NCI-H345 (cell line): ENCODE data around the gene ZNF667.

Source experiments
- DNase-seq: peaks from one replicate; lab custom pipeline; 2025; lab: John Stamatoyannopoulos, UW

The ZNF667 gene

DNA sequence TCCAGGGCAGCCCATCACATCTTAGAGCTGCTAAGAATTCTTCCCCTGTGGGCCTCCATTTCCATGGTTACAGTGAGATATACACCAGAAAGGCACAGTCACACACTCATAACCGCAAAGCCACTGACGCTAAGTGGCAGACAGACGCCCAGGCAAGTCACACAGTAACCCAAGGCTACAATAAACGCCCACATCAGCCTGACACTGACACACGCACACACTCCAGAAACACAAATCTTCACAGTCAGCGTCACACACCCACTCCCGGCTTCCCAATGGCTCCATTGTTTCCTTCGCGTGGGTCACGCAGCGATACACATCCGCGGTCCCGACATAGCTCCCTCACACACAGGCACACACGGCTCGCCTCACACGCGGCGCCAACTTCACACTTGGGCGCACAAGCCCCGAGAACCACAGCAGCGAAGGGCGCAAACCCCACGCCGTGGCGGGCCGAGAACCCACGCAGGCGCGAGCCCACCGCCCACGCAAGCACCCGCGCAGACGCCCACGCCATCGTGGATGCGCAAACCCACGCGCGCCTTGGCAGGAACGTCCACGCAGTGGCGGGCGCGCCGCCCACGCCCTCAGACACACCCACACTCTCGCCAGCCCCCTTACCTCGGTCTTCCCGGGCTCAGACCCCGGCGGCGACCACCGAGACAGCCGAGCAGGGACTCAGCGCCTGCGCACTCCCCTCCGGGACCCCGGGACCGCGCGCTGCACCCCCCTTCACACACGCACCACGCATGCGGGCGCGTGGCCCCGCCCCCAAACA is at the start of gene ZNF667:
ZNF667 (minus strand) TSS at position 695 of the 778 bp plus-strand sequence. CDS start 14,975 bp downstream, outside the sequence.
- no peak for DNase-seq

- no peak for DNase-seq
Measured at GRCh38 chr19:56525214-56525860, 48.2 kb upstream of the ZNF667 start.

GRCh38 chr19:56508290-56508778 is 31.2 kb upstream of the ZNF667 start:
- peak; percentile 23 for DNase-seq

DNA sequence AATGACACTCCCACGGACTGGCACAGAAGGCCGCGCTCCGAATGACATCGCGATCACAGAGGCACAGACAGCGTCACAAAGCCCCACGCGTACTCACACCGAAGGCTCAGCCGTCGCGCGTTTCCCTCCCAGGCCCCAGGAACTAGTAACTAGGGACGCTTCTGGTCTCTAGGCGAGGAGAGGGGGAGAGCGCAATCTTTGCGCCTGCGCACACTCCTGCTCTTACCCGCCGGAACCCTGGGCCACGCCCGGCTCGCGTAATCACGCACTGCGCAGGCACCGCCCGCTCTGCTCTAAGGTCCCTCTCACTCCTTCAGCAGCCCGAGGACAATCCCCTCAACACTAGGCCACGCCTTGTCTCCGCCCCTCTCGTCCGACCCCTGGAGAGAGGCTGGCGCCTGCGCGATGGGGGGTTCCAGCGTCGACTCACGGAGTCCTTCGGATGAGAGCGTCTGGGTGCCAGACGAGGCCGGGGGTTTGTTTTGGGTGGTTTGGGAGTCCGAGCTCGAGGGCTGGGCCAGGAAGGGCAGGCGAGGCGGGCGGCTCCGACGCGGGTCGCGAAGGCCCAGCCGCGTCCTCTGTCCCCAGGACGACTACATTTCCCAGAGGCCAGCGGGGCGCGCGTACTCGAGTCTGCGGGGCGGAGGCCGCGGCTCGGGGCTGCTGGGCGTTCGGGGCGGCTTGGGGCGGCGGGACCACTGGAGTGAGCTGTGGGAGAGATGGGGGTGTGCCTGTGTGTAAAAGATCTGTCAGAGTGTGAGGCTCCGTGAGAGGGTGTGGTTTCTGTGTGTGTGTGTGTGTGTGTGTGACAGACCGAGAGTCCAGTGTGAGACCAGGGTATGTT is 30.5 kb upstream of the ZNF667 start, which contains the start of gene ZNF471:
ZNF471 (plus strand) TSS at position 410 of the 844 bp plus-strand sequence. CDS start 3,717 bp downstream, outside the sequence.
- peak; percentile 96 for DNase-seq

DNA sequence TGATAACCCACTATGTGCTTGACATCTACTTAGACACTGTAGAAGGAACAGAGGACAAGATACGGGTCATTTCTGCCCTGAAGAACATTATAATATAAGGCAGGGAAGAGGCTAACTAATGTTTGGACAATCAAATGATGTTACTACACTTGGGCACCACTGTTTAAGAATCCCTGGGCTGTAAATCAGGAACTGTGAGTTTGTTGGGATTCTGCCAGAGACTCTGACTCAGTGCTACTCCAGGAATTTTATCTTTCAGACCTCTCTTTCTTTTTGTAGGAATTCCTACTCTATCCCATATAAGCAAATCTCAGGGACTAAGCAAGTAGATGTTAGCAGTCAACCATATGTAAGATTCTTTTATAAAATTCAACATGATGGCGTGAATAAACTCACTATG is 27.4 kb upstream of the ZNF667 start:
- DNase-seq = no peak

DNA sequence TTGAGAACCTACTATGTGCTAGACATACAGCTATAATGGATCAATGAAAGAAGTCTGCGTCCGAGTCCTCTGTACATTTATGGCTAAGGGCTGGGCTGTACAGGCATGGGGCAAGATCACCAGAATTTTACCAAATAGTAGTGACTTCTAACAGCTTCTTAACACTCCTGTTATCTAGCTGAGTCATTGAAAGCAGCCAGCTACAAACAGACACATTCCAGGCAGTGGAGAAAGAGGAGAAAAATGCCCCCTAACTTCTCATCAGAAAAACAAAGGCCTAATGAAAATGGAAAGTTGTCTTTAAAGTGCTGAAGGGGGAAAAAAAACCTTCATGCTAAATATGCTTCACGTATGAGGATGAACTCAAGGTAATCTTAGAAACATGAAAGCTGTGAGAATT is 14.3 kb upstream of the ZNF667 start:
- no peak for DNase-seq

DNA sequence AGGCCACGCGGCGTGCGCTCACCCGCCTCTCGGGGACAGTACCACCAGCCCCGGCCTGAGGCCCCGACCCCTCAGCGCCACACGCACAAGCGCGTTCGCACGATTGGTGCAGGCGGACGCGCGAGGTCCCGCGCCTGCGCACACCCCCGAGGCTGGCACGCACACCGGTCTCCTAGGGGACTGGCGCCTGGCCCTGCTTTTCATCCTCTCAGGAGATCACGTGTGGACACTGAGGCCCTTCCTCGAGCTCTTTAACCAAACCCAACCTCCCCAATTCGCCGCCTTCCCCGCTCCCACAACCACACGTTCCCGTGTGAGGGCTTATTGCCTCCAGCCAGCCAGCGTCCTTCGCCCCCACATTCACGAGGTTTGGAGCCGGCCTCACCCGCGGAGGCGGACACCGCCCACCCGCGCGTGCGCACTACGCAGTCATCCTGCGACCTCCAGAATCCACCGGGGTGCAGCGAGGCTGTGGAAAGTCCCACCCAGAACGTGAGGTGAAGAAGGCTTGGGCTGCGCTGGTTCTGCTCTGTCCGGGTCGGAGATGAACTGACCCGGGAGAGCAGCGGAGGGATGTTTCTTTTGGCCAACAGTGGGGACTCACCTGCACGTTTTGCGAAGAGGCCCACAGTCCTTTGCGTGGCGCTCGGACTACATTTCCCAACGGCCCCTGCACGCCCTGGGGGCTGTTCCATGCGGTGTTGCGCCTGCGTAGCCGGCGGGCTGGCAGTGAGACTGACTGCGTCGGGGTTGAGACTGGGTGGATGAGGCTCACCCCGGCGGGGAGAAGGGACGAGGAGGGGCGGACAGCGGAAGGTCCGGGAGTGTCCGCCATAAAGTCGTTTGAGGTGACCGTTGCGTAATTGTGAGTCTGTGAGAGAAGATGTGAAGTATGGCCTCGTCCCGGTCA is 539 bp upstream of the ZNF667 start:
- peak; percentile 84 for DNase-seq

GRCh38 chr19:56476093-56476492 is 1.1 kb downstream of the ZNF667 start:
- no peak for DNase-seq

GRCh38 chr19:56474308-56474707 is 2.8 kb downstream of the ZNF667 start:
- DNase-seq = no peak

DNA sequence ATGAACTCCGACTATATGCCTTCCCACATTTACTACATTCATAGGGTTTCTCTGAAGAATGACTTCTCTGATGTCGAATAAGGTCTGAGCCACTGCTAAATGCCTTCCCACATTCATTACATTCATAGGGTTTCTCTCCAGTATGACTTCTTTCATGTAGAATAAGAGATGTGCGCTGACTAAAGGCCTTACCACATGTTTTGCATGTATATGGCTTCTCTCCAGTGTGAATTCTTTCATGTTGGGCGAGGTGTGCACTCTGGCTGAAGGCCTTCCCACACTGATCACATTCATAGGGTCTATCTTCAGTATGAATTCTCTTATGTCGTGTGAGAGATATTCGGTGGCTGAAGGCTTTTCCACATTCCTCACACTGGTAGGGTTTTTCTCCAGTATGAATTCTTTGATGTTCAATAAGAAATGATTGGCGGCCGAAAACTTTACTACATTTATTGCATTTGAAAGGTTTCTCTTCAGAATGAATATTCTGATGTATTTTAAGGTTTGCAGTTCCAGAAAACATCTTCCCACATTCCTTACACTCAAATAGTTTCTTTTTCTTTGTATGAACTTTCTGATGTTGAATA is 35.8 kb downstream of the ZNF667 start:
- no peak for DNase-seq

DNA sequence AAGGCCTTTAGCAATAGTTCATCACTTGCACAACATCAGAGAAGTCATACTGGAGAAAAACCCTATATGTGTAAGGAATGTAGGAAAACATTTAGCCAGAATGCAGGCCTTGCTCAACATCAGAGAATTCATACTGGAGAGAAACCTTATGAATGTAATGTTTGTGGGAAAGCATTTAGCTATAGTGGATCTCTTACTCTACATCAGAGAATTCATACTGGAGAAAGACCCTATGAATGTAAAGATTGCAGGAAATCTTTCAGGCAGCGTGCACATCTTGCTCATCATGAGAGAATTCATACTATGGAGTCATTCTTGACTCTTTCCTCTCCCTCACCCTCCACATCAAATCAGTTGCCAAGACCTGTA is 53.2 kb downstream of the ZNF667 start:
- no peak for DNase-seq

DNA sequence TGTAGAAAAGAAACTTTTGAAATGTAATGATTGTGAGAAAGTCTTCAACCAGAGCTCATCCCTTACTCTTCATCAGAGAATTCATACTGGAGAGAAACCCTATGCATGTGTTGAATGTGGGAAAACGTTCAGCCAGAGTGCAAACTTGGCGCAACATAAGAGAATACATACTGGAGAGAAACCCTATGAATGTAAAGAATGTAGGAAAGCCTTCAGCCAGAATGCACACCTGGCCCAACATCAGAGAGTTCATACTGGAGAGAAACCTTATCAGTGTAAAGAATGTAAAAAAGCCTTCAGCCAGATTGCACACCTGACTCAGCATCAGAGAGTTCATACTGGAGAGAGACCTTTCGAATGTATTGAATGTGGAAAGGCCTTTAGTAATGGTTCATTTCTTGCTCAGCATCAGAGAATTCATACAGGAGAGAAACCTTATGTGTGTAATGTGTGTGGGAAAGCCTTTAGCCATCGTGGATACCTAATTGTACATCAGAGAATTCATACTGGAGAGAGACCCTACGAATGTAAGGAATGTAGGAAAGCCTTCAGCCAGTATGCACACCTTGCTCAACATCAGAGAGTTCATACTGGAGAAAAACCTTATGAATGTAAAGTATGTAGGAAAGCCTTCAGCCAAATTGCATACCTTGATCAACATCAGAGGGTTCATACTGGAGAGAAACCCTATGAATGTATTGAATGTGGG is 53.7 kb downstream of the ZNF667 start:
- no peak for DNase-seq

DNA sequence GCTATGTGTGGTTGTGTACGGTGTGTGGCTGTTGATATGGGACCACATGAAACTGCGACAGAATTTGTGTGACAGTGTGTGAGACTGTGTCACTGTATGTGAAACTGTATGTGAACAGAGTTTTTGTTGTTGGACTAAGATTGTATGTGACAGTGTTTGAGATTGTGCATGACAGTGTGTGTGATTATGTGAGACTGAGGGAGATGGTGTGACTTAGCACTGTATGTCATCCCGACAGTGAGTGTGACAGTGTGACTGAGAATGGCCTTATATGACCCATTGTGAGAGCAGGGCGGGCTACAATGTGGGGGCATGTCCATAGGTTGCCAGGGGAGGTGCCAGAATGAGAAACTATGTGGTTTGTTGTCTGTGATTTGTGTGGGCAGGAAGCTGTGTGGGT is 72.1 kb downstream of the ZNF667 start:
- no peak for DNase-seq

DNA sequence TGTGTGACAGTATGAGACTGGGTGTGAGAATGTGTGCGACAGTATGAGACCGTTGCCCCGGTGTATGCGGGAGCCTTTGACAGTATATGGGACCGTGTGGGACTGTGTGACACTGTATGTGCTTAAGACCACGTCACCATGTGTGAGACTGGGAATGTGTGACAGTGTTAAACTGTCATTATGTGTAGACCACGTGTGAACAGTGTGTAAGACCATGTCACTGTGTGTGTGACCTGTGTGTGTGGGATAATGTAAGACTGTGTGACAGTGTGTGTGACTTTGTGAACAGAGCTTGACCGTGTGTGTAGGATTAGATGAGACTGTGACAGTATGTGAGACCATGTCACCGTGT is 72.5 kb downstream of the ZNF667 start:
- no peak for DNase-seq

- DNase-seq = peak; percentile 76
Measured at GRCh38 chr19:56403764-56404704, 73.1 kb downstream of the ZNF667 start, which contains the start of gene ZNF583. ZNF583 (plus strand) TSS chr19:56404332; CDS start chr19:56407115, 2,783 bp downstream.

DNA sequence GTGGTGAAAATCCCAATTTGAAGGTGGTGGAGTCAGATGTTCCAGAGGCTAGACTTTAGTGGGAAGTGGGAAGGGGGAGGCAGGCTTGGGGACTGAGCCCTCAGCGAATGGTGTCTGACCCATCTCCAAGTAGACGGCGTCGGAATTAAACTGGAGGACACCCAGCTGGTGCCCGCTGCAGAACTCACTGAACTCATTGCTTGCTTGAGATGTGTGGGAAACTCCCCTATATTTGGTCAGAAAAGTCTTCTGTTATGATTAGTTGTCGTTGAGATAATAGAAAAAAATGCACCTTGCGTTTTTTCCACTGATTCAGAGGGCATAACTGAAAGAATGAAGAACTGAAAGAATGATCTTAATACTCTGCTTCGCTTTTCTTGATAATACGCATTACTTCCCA is 73.9 kb downstream of the ZNF667 start:
- DNase-seq = no peak

DNA sequence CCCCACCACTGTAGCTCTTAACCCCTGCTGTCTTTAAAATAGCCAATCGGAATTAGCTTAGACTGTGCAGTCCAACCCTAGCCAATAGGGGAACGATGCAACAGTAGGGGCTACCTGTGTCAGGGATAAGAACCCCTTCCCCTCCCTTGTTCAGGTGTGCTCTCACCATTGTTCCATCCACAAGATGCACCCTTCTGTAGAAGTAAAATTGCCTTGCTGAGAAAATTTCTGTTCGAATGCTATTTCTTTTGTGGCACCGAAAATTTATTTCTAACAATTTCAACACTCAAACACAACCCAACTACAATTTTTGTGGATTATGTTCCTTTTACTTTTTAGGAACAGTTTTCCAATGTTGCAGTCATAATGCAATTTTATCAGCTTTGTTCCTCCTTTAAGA is 76.7 kb downstream of the ZNF667 start:
- no peak for DNase-seq

- no peak for DNase-seq
Measured at GRCh38 chr19:56398809-56399208, 78.3 kb downstream of the ZNF667 start.
